GM21529 (cell line): Measurements from ENCODE around the gene IL12B.
A peak's percentile ranks its signal among the peaks of the same experiment; 100 is the strongest.
"Not testable (repeated sequence)": the region's sequence is repeated elsewhere in the genome, so short reads cannot be mapped to it uniquely, and the experiment has no call there.

Experiments used
- ATAC-seq: cut with Tn5 transposase; IDR thresholded peaks from one replicate; pipeline ENCODE4 v1.9.1; 2021; ENCODE audit not compliant: unreplicated experiment

IL12B gene

DNA sequence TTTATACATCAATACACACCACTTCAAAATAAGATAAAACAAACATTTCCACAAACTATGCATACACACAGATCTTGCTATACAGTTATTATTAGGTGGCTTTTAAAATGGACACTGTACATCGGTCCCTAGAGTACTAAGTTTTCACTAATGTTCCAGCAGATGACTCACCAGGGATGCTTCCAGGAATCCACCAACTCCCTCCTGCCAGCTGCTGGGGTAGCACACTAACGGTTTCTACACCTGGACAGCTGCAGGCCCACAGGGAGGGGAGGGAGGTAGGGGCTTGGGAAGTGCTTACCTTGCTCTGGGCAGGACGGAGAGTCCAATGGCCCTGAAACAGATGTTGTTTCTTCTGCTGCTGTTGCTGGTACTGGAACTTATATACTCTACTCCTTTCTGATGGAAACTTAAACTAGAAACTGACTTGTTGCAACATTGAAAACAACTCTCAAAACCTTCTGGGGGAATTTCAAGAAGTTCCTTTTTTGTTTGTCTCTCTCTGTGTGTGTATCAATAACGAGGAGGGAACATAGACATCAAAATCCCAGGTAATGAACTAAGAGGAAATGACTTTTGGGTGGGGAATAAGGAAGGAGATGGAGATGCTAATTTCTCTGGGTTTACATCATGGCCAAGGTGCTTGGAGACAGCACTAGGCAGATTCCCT is at the start of gene IL12B:
Gene IL12B, minus strand, starts transcription at position 357 of the 670 bp plus-strand sequence. CDS start 3,705 bp downstream, outside the sequence.
- ATAC-seq = no peak

DNA sequence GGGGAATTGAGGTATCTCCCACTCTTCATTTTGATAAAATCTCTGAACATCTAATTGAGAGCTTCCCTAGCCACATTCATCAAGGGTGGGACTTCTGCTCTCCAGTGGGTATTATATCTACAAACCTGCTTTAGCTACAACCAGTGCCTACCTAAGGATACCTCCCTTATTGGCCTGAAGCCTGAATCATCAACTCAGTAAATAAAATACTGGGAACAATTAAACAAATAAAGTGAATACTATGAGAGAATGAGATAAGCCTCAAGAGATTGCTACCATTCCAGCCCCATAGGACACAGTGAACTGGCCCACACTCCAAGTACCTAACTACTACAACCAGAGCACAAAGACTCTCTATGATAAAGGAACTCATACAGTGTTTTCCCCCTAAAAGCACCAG is 47.4 kb upstream of the IL12B start:
- no peak for ATAC-seq

GRCh38 chr5:159367866-159368265 is 37.6 kb upstream of the IL12B start:
- ATAC-seq = not testable (repeated sequence)

GRCh38 chr5:159366776-159367175 is 36.5 kb upstream of the IL12B start:
- ATAC-seq = not testable (repeated sequence)

GRCh38 chr5:159362220-159362619 is 31.9 kb upstream of the IL12B start:
- no peak for ATAC-seq

DNA sequence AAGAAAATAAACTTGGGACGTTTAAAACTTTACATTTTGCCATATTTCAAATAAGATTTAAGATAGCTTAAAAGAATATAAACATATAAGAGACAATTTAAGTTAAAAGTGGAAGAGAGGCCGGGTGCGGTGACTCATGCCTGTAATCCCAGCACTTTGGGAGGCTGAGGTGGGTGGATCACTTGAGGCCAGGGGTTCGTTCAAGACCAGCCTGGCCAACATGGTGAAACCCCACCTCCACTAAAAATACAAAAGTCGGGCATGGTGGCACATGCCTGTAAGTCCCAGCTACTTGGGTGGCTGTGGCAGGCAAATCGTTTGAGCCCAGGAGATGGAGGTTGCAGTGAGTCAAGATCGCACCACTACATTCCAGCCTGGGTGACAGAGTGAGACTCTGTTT is 29.6 kb upstream of the IL12B start:
- ATAC-seq = not testable (repeated sequence)

- ATAC-seq = no peak
Measured at GRCh38 chr5:159359408-159359807, 29.1 kb upstream of the IL12B start.

DNA sequence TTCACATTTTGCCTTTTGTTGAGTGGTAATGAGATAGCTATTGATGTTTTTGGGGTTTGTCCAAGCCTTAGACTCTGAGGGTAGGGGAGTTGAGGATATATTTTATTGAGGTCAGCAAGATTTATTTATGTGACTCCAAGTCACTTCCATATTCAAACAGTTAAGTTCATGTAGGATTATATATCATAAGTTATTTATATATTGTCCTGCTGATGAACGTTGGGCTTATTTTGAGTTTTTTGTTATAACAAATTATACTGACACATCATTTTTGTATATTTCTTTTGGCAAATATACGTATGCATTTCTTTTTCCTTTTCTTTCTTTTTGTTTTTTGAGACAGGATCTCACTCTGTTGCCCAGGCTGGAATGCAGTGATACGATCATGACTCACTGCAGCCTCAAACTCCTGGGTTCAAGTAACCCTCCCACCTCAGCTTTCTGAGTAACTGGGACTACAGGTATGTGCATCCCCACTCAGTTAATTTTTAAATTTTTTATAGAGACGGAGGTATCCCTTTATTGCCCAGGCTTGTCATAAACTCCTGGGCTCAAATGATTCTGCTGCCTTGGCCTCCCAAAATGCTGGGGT is 23.5 kb upstream of the IL12B start:
- ATAC-seq = no peak

- not testable (repeated sequence) for ATAC-seq
Measured at GRCh38 chr5:159350644-159351043, 20.4 kb upstream of the IL12B start.

DNA sequence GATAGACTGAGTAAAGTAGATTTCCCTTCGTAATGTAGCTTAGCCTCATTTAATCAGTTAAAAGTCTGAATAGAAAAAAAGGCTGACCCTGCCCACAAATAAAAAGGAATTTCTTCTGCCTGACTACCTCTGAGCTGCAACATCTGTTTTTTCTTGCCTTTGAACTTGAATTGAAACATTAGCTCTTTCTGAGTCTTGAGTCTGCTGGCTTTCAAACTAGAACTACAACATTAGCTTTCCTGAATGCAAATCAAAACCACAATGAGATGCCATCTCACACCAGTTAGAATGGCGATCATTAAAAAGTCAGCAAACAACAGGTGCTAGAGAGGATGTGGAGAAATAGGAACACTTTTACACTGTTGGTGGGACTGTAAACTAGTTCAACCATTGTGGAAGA is 19.9 kb upstream of the IL12B start:
- ATAC-seq = not testable (repeated sequence)

DNA sequence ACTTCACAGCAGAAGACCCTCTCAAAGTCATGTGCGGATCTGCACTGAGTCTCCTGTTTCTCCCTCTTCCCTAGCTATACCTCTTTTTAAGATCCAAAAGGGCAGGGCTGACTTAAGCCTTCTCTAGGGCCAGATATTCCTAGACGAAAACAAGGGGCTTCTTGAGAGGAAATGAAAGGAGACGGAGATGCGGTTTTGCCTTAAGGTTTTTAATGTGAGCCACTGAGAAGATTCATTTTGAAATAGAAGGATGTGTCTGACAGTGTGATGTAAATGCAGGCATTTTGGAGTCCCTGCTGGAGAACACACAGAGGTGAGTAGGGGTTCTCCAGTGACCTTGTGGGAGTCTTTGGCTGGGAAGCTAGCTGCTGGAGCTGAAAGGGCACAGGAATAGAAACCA is 15.6 kb upstream of the IL12B start:
- no peak for ATAC-seq

DNA sequence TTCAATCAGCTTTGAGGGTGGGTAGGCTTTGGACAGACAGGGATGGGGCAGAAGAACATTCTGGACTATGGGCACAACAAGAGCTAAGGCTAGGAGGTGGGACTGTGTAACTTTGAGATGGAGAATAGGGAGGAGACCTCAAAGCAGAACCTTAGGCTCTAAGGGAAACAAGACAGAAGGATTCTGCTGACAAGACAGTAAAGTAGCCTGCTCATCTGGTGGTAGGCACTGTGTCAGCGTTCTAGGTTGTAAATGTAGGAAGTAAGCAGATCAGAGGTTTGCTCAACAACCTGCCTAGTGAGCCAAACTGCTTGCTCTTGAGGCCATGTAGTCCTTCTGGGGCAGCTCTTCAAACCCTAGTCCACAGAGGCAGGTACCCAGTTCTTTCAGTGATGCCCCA is 15.0 kb upstream of the IL12B start:
- ATAC-seq = no peak

GRCh38 chr5:159343295-159344094 is 13.2 kb upstream of the IL12B start:
- ATAC-seq = peak; percentile 35

DNA sequence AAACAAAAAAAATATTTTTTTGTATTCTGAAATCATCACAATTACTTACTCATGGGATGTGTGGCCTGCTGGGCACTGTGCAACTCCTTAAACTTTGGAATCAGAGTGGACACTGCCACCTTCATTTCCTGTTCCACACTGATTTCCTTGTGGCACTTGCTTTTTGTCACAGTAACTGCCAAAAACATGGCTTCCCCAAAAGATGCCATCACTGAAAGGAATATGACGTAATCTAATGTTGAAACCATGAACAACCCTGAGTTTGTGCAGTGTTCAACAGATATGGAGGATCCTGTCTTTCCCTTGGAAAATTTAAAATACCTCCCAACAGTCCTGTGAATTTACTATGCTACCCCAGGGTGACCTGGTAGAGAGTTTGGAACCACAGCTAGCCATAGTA is 12.6 kb upstream of the IL12B start:
- ATAC-seq = no peak

DNA sequence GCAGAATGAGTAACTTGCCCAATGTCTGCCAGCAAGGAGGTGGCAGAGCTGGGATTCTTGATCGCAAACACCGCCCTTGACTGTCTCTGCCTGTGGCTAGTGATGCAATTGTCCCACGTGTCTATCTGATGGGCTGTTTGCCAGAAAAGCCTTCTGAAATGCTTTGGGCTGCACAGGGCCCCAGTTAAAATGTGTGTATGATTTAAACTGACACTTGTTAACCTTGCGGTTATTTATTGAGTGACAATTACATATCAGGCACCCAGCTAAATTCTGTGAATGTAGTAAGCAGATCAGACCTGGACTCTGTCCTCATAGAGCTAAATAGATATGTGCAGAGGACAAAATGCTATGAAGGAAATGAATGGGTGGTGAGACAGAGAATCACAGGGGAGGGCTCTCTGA is 11.6 kb upstream of the IL12B start:
- no peak for ATAC-seq

DNA sequence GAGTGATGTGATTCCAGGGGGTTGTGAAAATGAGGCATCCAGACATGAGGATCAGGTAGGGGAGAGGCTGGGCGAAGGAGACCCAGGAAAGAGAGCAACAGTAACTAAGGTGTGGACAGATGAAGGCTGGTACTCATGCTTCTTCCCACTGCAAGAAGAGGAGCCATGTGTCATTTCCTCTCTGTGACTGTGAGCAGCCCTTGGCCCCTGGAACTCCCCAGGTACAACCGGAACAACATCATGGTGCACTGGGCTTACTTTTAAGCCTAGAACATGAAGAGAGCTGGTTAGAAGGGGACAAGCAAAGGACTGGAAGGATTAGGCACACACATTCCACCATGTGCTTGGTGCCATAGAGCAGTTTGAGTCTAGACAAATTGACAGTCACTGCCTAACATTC is 10.9 kb upstream of the IL12B start:
- ATAC-seq = no peak

DNA sequence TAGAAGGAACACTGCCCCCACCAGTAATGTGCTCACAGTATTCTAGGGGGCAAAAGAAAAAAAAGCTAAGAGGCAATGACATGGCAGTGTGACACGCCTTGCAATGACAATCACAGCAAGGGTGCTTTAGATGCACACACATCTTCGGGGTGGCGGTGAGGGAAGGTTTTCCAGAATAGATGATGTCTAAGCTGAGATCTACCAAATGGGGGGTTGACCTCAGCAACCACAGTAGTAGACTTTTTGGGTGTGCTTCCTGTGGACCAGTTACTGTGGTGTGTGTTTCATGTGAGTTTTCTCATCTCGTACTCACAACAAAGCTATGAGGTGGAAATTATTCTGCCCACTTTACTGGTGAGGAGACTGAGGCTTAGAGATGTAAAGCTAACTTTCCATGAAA is 10.2 kb upstream of the IL12B start:
- no peak for ATAC-seq

DNA sequence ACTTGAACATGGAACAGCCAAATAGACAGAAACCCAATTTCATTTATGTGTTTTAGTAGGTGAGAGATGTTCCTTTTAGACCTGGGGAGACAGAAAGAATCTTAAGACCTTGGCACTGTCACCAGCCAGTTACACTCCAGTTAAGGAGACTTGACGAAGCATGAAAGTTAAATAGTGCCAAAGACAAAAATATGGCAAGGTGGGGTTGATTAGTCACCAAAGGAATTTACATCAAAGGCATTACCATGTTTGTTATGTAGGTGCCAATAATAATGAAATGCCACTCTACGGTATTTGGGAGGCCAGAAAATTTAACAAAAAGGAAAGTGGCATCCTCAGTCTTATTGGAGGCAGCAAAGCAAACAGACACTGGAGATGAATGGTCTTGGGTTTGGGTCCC is 9.2 kb upstream of the IL12B start:
- ATAC-seq = no peak

GRCh38 chr5:159338118-159338517 is 7.8 kb upstream of the IL12B start:
- no peak for ATAC-seq

DNA sequence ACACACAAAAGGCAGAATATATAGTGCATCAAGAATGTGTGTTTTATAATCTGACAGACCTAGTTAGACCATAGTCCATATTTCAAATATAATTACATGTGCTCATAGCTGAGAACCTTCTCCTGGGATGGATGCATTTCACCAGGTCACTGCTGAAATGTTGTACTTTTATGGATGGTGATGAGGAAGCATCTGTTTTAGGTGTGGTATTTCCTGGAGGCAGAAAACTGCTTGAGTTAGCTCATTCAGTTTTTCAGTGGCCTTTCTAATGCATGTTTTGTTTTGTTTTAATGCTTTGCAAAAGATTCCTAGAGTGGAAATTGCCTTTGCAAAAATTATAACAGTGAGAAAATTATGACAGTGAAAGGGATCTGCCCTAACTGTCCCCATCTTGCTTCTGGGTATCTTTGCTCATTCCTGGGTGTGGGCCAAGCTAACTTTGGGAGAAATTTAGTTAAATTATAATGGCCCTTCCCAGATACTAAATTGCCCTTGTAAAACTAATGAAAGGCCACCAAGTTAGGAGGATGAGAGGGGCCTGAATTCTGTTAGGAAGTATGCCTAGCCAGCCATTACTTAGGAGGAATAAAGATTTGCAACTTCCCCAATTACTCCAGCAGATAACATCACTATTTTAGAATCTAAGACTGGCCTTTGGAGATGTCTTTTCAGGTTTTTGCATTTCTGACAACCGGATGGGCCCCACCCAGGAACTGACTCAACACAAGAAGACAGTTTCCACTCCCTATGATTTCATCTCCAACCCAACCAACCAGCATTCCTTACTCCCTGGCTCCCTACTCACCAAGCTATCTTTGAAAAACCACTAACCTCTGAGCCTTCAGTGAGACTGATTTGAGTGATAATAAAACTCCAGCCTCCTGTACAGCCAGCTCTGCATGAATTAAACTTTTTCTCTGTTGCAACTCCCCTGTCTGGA is 7.0 kb upstream of the IL12B start:
- ATAC-seq = no peak

GRCh38 chr5:159336586-159336985 is 6.3 kb upstream of the IL12B start:
- ATAC-seq = no peak
